Skin epidermis (tissue), 12 donors: ENCODE measurements around the gene CPSF6.
"Not testable (repeated sequence)": the region's sequence is repeated elsewhere in the genome, so short reads cannot be mapped to it uniquely, and the experiment has no call there.

Experiments
- H3K27ac ChIP-seq, 21 experiments: fragments of 200-600 bp; sonication (generic) in 11 of 21; one replicate each; pipeline ENCODE4 v1.5.0; 2020; ENCODE audit warnings: mild to moderate bottlenecking in 3 of 21, inconsistent platforms in 2 of 21, moderate library complexity in 2 of 21
- H3K4me3 ChIP-seq, 7 experiments: fragments of 200-600 bp; sonication (generic) in 2 of 7; one replicate each; pipeline ENCODE4 v1.5.0; 2020; ENCODE audit warnings: inconsistent platforms in 2 of 7, mild to moderate bottlenecking in 2 of 7, moderate library complexity in 1 of 7

Gene CPSF6, protein sequence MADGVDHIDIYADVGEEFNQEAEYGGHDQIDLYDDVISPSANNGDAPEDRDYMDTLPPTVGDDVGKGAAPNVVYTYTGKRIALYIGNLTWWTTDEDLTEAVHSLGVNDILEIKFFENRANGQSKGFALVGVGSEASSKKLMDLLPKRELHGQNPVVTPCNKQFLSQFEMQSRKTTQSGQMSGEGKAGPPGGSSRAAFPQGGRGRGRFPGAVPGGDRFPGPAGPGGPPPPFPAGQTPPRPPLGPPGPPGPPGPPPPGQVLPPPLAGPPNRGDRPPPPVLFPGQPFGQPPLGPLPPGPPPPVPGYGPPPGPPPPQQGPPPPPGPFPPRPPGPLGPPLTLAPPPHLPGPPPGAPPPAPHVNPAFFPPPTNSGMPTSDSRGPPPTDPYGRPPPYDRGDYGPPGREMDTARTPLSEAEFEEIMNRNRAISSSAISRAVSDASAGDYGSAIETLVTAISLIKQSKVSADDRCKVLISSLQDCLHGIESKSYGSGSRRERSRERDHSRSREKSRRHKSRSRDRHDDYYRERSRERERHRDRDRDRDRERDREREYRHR

DNA sequence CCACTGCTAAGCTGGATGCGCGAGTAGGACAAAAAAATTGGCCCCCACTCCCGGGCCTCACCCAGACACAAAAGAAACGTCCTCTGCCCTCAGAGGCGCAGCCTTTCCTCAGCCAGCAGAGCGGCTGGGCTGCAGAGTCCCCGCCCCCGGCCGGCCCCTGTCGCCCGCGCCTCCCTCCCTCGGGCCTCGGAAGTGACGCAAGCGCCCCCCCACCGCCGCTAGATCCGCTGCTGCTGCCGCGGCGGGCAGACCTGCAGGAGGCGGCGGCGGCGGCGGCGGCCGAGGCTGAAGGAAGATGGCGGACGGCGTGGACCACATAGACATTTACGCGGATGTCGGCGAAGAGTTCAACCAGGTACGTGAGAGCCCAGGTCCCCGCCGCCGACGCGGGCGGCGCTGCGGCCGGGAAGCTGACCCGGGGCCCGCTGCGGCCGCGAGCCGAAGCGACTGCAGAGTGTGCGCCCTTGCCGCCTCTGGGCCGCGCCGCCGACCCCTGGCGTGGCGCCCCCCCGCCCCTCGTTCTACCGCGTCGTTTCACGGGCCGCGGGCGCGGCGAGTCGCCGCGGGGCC, at the start of gene CPSF6:
Gene CPSF6 (plus strand): TSS at position 218 of the 570 bp plus-strand sequence. CDS start 78 bp downstream, at position 296.
- Histone ChIP-seq H3K27ac (peak within 1 kb of the TSS; percentile 82 to 98 (median 92)), H3K4me3 (peak within 1 kb of the TSS; percentile 68 to 92 (median 80))

DNA sequence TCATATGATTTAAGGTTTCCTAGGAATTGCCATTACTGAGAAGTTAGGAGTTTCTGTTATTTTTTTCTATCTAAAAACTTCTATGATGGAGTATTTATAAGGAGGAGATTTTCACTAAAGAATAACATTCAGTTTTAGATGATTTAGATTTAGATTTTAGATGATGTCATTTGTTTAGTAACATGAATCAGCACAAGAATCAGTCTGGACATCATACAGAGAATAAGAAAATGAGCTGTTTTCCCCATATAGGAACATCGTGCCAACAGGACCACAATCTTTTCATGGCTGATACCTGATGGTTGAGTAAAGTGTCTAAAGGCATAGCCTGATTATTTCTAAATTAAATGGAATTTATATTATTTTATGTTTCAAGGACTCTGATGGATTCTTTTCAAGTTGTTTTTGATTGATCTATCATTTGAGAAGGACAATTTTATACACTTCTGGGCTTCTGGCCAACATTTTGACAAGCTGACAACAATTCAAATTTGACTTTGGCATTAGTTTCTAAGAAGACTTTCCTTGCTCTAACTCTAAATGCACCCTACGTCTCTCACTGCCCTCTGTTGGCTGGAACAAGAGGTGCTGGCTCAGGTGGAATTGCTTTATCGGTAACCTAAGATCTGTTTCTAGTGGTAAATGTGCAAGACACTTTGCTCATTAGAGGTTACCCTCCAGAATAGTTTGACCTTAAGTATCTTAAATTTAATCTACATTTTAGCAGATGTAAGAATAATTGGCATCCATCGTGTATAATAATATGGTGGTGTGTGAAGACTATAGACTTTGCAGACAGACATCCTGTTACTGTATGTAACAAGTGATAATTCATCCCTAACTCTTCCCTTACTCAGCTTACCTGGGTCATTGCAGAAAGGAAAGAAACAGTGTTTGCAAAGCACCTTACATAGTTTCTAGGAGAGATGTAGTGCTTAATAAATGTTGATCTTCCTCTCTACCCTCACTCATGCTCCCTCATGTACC, 42.8 kb upstream of the CPSF6 start:
- H3K4me3 ChIP-seq = no peak overlapping the region
- no peak overlapping the region for H3K27ac ChIP-seq

DNA sequence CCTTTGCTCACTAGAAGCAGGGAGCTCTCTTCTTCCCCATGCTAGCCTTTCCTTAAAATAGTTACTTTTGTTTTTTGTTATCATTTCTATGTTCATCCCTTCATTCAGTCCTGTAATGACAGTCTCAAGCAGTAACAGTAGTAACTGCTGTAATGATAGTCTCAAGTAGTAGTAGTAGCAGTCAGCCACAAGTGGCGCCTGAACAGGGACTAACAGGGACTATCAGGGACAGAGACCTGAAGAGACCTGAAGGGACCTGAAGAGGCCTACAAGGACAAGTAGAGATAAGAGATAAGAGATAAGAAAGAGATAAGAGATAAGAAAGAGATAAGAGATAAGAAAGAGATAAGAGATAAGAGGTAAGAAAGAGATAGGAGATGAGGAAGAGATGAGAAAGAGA, 39.4 kb upstream of the CPSF6 start:
- H3K27ac ChIP-seq, H3K4me3 ChIP-seq: not testable (repeated sequence)

DNA sequence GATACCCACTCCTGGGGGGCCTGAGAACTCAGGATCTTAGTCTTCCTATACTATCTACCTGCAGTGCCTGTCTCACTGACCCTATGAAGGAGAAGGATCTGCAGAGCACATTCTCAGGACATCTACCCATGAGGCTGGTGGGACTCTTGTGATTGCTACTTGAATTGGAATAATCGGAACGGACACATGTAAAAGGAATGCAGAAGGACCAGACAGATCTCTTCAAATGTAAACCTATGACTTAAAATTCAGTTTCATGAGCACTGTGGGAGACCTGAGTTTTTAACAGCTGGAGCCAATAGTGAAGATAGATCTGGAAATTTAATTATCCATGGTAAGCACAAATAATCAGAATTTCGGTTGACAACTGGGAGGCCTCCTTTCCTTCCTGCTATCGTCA, 35.2 kb upstream of the CPSF6 start:
- Histone ChIP-seq H3K4me3 (no peak overlapping the region), H3K27ac (no peak overlapping the region)

DNA sequence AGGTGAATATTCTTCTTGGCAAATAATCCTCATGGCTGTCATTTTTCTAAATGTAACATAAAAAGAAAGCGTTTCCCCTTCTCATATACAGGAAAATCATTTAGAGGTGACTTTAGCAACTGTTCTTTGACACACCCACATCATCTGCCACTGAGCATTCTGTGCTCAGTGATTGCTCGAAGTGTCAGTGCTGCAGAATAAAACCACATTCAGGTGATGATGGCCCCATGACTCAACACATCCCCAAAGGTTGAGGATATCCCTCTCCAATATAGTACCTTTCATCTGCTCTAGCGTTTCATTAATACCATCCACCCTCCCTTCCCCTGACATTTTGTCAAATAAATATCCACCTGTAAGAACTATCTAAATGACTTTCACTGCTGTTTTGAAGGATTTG, 28.7 kb upstream of the CPSF6 start:
- H3K4me3 ChIP-seq = no peak overlapping the region

DNA sequence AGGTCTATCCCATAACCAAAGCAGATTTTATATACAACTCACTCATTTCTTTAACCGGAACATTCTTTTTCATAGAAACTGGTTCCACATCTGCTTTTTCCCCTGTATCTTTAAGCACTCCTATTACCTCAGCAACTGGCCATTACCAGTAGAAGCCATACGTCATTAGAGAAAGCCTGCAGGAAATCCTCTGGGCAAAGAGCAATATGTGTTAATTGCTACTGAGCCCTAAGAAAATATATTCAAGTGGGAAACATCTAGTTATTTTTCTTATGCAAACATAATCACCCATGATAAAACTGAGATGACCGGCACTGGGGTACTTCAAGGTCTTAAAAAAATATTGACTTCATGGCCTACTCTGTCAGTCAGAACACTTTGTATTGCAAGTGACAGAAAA, 28.2 kb upstream of the CPSF6 start:
- H3K27ac ChIP-seq = no peak overlapping the region
- no peak overlapping the region for H3K4me3 ChIP-seq

More for the DNA sequence above, 28.7 kb upstream of the CPSF6 start:
- no peak overlapping the region for H3K27ac ChIP-seq

DNA sequence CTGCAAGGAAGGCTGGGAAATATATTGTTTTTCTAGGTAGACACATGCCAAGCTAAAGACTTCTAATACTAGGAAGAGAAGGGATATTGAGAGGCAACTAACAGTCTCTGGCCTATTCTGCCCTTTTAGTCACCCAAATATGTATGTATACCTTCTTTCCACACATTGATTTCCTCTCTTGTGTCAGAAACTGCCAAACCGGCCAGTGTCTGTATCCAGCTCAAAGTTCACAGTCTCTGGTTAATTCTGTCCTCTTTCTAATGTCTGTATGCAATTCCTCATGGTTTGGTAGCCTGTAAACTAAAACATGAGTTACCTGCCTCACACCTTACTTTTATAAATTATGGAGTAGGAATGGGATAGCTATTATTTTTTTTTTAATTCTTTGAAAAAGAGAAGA, 25.2 kb upstream of the CPSF6 start:
- Histone ChIP-seq H3K27ac (no peak overlapping the region), H3K4me3 (no peak overlapping the region)

DNA sequence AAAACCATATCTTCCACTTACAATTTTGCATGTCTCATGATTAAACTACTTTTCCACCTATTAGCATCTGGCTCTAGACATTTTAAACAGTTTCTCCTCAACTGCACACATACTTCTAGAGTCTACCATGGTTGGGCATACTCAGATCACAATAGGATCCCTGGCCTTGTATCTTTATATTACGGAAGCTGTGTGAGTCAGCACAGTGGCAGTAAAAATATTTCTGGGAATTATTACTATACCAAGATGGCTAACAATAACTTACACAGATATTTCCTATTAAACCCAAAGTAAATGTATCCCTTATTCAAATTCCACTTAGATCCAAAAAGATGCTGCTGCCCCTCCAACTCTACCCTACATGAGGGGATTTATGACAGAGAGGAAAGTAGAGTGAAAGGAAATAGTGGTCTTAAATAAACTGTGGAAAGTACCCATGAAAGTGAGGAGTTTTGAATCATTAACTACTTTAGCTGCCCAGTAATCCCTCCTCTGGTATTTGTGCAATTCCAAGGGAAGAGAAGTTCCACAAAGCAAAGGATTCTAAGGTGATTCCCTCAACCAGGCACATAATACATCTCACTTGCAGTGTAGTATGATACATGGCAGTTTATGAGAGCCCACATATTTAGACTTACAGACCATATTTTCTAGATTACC, 14.0 kb upstream of the CPSF6 start:
- Histone ChIP-seq H3K4me3 (no peak overlapping the region), H3K27ac (no peak overlapping the region)

DNA sequence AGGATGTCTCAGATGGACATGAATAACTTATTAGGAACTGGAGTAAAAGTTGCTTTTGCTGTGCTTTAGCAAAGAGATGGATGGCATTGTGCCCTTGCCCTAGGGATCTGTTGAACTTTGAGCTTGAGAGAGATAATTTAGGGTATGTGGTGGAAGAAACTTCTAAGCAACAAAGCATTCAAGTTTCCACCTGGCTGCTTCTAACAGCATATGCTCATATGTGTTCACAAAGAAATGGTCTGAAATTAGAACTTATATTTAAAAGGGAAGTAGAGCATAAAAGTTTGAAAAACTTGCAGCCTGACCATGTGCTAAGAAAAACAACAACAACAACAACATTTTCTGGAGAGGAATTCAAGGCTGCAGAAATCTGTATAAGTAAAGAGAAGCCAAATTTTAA, 7.9 kb upstream of the CPSF6 start:
- Histone ChIP-seq H3K27ac (no peak overlapping the region), H3K4me3 (no peak overlapping the region)

DNA sequence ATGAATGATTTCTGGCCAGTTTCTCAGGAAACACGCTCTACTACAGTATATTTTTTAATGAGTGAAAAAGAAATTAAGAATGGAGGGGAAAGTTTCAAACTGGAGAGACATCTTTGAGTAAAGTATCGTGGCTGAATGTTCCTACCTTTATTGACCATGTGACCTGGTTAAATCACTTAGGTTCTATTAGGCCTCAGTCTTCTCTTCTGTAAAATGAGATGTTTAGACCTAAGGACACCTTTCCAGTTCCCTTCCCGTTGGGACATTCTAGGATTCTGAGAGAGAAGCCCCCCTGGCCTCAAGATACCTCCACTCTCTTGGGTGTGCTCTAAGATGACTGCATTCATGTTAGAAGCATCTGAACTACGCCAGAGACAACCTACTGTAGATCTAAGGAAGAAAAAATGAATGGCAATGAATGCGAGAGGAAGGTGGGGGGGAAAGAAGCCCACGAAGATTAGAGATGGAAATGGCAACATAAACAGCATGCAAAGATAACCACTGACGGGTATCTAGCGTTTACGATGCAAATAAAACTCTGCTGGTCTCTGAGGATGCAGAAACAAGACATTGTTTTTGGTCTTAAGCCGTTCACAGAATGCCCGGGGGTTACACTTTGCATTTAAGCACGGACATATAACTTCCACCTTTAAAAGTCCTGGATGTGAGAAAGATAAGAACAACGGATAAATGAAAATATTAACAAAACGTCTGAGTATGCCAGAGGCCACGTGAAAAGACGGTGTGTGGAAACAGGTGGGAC, 599 bp upstream of the CPSF6 start:
- Histone ChIP-seq H3K27ac (peak overlapping the region in 20 of 21 experiments; percentile 84 to 98 (median 92)), H3K4me3 (peak overlapping the region; percentile 68 to 92 (median 80))

DNA sequence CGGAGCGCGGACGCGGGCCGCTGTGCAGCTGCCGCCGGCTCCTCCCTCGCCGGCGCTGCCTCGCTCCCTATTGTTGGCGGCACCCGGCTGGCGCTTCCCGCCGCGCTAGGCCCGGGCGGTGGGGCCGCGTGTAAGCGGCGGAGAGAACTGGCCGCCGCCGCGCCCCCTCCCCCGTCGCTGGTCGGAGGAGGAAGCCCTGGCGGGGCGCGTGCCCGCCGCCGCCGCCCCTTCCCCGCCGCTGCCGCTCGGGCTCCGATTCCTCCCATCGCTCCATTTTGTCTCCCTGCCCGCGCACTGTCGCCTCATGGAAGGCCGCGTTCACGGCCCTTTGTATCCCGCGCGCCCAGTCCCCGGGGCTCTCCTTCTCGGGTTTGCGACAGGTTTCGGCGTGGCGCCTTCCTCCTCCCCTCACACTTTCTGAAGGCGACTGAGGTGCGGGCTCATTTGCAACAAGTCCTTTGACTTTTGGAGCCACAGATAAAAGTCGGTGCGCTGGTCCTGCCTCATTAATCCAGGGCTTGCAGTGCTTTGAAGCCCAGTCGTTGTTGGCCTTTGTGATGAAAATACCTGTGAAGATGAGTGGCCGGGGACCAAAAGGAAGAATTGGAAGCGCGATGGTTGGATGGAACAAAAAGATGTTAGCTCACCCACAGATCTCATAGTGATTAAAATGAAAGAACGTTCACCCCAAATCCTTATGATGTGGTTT, 707 bp downstream of the CPSF6 start:
- Histone ChIP-seq H3K27ac (peak overlapping the region; percentile 82 to 98 (median 92)), H3K4me3 (peak overlapping the region; percentile 68 to 92 (median 80))

DNA sequence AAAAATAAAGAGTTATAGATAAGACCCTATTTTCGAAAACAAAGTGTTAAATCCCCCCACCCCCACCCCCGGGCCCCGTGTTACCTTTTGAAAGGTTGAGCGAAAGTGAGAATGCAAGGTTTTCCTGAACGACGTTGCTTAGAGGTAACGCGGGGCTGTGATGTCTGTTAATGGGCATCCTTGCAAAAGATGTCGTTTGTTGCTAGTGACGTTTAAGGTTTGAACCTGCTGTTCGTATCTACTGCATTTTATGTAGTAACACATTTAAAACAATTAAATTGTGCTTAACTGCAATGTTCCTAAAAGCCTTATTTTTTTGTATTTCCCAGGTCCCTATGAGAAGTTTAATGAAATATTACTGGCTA, 1.2 kb downstream of the CPSF6 start:
- peak overlapping the region in 18 of 21 experiments; percentile 84 to 98 (median 93) for H3K27ac ChIP-seq
- H3K4me3 ChIP-seq = peak overlapping the region; percentile 68 to 92 (median 80)

DNA sequence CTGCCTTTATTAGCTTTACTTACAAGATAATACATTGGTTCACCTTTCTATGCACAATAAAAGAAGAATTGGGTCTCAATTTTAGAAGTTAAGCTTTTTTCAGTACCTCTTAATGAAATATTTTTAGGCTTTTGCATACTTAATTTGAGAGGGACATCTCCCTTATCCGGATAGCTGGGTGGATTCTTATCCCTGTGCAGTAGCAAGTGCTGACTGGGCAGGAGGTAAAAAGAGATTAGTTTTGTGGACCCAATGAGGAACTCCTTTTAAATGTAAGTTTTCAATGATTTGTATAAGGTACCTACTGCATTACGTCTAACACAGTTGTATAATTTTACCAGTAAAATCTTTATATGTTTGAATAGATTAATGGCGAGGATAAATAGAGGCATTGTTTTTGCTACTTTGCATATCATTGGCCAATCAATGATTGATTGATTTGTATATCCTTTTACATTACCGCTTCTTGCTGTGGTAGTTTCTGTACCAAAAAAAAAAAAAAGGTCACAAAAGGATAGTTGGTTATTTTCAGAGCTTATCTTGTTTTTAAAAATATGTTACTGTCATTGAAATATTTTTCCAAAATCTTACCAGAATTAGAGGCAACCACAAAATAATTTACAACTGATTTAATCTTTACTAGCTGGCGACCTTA, 2.2 kb downstream of the CPSF6 start:
- peak overlapping the region in 1 of 7 experiments; percentile 12 for H3K4me3 ChIP-seq
- H3K27ac ChIP-seq = peak overlapping the region in 1 of 21 experiments; percentile 94

DNA sequence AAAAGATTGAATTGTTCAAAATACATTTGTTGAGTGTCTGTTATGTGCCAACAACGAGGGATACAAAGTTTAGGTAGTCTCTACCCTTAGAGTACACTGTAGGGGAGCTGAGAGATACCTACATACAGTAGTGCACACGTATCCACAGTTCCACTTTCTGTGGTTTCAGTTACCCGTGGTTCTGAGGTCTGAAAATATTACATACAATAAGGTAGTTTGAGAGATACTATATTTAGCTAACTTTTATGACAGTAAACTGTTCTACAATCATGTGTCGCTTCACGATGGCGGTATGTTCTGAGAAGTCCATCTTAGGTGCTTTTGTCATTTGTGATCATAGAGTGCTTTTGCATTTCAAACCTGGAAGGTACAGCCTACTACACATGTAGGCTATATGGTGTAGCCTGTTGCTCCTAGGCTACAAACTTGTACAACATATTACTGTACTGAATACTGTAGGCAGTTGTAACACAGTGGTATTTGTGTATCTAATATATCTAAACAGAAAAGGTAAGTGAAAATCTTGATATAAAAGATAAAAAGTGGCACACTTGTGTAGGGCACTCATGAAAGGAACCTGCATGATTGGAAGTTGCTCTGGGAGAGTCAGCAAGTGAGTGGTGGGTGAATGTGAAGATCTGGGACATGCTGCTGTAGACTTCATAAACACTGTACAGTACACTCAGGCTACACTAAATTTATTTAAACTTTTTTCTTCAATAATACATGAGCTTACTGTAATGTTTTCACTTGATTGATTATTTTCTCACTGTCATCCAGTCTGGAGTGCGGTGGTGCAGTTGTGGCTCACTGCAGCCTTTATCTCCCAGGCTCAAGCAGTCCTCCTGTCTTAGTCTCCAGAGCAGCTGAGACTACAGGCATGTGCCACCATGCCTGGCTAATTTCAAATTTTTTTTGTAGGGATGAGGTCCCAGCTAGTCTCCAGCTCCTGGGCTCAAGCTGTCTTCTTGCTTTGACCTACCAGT, 4.0 kb downstream of the CPSF6 start:
- Histone ChIP-seq H3K4me3 (no peak overlapping the region), H3K27ac (no peak overlapping the region)

DNA sequence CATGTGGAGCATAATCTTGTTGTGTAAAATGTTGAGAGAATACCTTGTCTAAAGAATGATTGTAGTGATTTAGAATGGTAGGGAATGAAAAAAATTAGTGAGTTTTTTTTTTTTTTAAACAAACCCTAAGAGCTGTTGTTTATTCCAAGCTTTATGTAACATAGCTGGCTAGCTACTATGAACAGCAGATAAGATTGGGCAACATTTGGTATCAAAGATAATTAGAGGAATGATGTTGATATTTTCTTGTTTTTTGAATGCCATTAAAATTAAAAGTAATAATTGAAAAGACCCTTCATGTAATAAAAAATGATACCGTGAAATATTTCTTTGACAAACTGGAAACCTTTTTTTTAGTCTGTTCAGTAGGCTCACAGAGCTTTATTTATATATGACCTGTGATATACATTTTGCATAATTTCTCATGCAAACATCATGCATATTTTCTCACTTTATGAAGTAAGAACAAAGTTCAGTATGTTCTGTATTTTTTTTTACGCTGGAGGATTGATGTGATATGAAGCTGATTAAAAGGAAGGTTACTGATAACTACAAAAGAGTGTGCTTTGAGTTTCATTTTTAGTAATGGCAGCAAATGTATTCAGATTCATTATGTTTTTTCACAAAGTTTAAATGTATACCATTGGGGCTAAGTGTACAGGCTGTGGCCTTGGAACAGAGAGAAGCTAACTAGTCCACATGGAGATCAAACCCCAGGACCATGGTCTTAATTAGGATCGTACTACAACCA, 8.1 kb downstream of the CPSF6 start:
- H3K27ac ChIP-seq = no peak overlapping the region
- no peak overlapping the region for H3K4me3 ChIP-seq

DNA sequence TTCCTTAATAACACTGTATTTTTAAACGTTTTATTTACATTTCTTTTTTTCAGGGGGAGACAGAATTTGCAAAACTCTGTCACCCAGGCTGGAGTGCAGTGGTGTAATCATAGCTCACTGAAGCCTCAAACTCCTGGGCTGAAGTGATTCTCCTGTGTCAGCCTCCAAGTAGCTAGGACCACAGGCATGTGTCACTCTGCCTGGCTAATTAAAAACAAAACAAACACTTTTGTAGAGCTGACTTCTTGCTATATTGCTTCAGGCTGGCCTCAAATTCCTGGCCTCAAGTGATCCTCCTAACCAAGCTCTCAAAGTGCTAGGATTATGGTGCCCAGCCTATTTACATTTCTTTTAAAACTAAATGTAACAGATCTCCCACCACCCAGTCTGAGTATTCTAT, 12.7 kb downstream of the CPSF6 start:
- H3K27ac ChIP-seq = no peak overlapping the region
- no peak overlapping the region for H3K4me3 ChIP-seq
